Keratinocyte (primary cell): ENCODE data around the gene EPHB3. TPM values are rescaled to one million over a fixed set of nuclear protein-coding genes. Genes with fewer than 3 reads are reported as not detected.

ENCODE experiments used
- DNase-seq: peaks from one replicate; pipeline ENCODE4 v3.0.0-alpha.2; 2011; ENCODE audit warnings: low read depth, missing footprints, low spot score
- FAIRE-seq: peaks from 2 replicates; lab custom pipeline; 2011; peaks lifted over from hg19 to GRCh38; lab: Jason Lieb, UNC
- H2AFZ ChIP-seq: 2 replicates; pipeline ENCODE4 v1.6.0; 2012; ENCODE audit warnings: low read length, control low read depth, inconsistent platforms; ENCODE audit not compliant: control insufficient read depth
- H3K27ac ChIP-seq: 2 replicates; pipeline ENCODE4 v1.5.1; 2011; ENCODE audit warnings: low read length; ENCODE audit not compliant: control insufficient read depth, insufficient read depth
- H3K27me3 ChIP-seq: 3 replicates; pipeline ENCODE4 v1.6.0; 2011; ENCODE audit warnings: low read length; ENCODE audit not compliant: control insufficient read depth, insufficient read depth; ENCODE audit errors: extremely low read depth
- H3K36me3 ChIP-seq, 2 experiments: 2 replicates in 1 of 2; 3 replicates in 1 of 2; pipeline ENCODE4 v1.5.1; 2011; ENCODE audit warnings: low read length in 2 of 2, mild to moderate bottlenecking in 1 of 2; ENCODE audit not compliant: control insufficient read depth in 2 of 2, insufficient read depth in 2 of 2; ENCODE audit errors: extremely low read depth in 1 of 2
- H3K4me1 ChIP-seq: 3 replicates; pipeline ENCODE4 v1.5.1; 2011; ENCODE audit warnings: low read length; ENCODE audit not compliant: control insufficient read depth, insufficient read depth; ENCODE audit errors: extremely low read depth
- H3K4me2 ChIP-seq: 3 replicates; pipeline ENCODE4 v1.6.0; 2011; ENCODE audit warnings: low read depth, low read length; ENCODE audit not compliant: control insufficient read depth, insufficient read depth; ENCODE audit errors: extremely low read depth
- H3K4me3 ChIP-seq, 3 experiments: fragments of 200-600 bp in 1 of 3; sonication (generic) in 1 of 3; 2 replicates in 2 of 3; 3 replicates in 1 of 3; pipeline ENCODE4 v1.5.1; 2011 to 2016; ENCODE audit warnings: low read length in 3 of 3, mild to moderate bottlenecking in 3 of 3, control low read depth in 2 of 3, inconsistent platforms in 1 of 3, low read depth in 1 of 3, mixed read lengths in 1 of 3, mixed run types in 1 of 3, moderate library complexity in 1 of 3; ENCODE audit not compliant: control insufficient read depth in 2 of 3, insufficient read depth in 2 of 3; ENCODE audit errors: extremely low read depth in 1 of 3
- H3K79me2 ChIP-seq: 2 replicates; pipeline ENCODE4 v1.6.0; 2012; ENCODE audit warnings: low read length; ENCODE audit not compliant: control insufficient read depth, insufficient read depth
- H3K9ac ChIP-seq: 3 replicates; pipeline ENCODE4 v1.6.0; 2011; ENCODE audit warnings: low read length; ENCODE audit not compliant: control insufficient read depth, insufficient read depth; ENCODE audit errors: extremely low read depth
- H3K9me1 ChIP-seq: 3 replicates; pipeline ENCODE4 v1.6.0; 2011; ENCODE audit warnings: low read length; ENCODE audit not compliant: control insufficient read depth, insufficient read depth; ENCODE audit errors: extremely low read depth
- H3K9me3 ChIP-seq: 2 replicates; pipeline ENCODE4 v1.5.1; 2012; ENCODE audit warnings: low read depth, low read length; ENCODE audit not compliant: control insufficient read depth
- H4K20me1 ChIP-seq: 3 replicates; pipeline ENCODE4 v1.6.0; 2011; ENCODE audit warnings: low read length; ENCODE audit not compliant: control insufficient read depth, insufficient read depth; ENCODE audit errors: extremely low read depth
- EZH2 ChIP-seq: IDR thresholded peaks from one replicate; pipeline ENCODE4 v1.6.1; 2012; ENCODE audit warnings: inconsistent platforms, mild to moderate bottlenecking, low read length, moderate library complexity
- dilution Hi-C: fragments of 300-500 bp; cut with MboI; formaldehyde crosslinking; loops from one replicate; pipeline ENCODE4 v1.7.0; 2020; ENCODE audit warnings: low sequenced_read_pairs; ENCODE audit not compliant: extremely low pct_ligation_motif_present
- polyA plus RNA-seq, 5 experiments: library from polyadenylated mRNA; depleted of rRNA in 3 of 5; stranded (reverse) in 3 of 5; stranded (forward) in 1 of 5; unstranded in 1 of 5; fragments of >200 nt; gene quantifications; 1 replicate in 1 of 5; 2 replicates in 3 of 5; 3 replicates in 1 of 5; pipeline versions ENCODE4 v1.2.1 to v1.2.3, GENCODE V29; 2011 to 2012; ENCODE audit warnings: missing spikeins in 2 of 5, low read depth in 1 of 5, low replicate concordance in 1 of 5
- TF ChIP-seq, protein P1 (sequence below), 3 experiments: IDR thresholded peaks in 1 of 3; conservative IDR thresholded peaks in 1 of 3; optimal IDR thresholded peaks in 1 of 3; 2 replicates in 2 of 3; 3 replicates in 1 of 3; pipeline versions ENCODE3 to v1.5.1; 2011; ENCODE audit warnings: low read length in 3 of 3, mild to moderate bottlenecking in 3 of 3, moderate library complexity in 2 of 3, control low read depth in 1 of 3, inconsistent platforms in 1 of 3; ENCODE audit not compliant: insufficient read depth in 2 of 3; ENCODE audit errors: extremely low read depth in 1 of 3

Gene EPHB3
- polyA plus RNA-seq, 1 donor (not counting 4 experiments of a cell fraction or from before 2014, with no cell fraction given): 2.2 TPM

DNA sequence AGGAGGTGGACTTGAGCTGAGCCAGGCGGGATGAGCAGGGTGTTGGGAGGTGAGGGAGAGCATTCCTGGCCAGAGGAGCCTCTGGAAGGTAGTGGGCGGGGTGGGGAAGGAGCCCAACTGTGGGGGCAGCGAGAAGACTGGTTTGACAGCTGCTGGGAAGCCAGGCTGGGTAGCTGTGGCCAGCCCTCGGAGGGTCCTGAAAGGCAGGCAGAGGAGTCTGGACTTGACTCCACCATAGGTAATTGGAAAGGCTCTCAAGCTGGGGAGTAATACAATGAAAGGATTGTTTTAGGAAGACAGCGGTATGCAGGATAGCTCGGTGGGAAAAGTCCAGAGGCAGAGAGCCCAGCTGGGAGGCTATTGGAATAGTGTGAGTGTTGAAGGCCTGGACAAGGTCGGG, 17.2 kb downstream of the EPHB3 start:
- dilution Hi-C loops: no loop called here
- no peak overlapping the region for H3K4me3 ChIP-seq
- peaks cover 21% of the 10 kb centered on the region for H3K4me1 ChIP-seq
- H3K9me1 ChIP-seq: no peaks in the 10 kb centered on the region
- no peak overlapping the region for H3K4me2 ChIP-seq
- H3K36me3 ChIP-seq: peaks cover 15 to 51% of the 10 kb centered on the region in 2 experiments
- no peaks in the 10 kb centered on the region for H4K20me1 ChIP-seq
- no peaks in the 10 kb centered on the region for H3K79me2 ChIP-seq
- TF ChIP-seq, protein P1, sequence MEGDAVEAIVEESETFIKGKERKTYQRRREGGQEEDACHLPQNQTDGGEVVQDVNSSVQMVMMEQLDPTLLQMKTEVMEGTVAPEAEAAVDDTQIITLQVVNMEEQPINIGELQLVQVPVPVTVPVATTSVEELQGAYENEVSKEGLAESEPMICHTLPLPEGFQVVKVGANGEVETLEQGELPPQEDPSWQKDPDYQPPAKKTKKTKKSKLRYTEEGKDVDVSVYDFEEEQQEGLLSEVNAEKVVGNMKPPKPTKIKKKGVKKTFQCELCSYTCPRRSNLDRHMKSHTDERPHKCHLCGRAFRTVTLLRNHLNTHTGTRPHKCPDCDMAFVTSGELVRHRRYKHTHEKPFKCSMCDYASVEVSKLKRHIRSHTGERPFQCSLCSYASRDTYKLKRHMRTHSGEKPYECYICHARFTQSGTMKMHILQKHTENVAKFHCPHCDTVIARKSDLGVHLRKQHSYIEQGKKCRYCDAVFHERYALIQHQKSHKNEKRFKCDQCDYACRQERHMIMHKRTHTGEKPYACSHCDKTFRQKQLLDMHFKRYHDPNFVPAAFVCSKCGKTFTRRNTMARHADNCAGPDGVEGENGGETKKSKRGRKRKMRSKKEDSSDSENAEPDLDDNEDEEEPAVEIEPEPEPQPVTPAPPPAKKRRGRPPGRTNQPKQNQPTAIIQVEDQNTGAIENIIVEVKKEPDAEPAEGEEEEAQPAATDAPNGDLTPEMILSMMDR (optimal IDR thresholded peaks at IDR 0.05 in 1 of 3, IDR thresholded peaks at IDR 0.05 in 1 of 3, conservative IDR thresholded peaks at IDR 0.05 in 1 of 3; ENCODE audit: extremely low read depth in 1 of 3, insufficient read depth in 2 of 3, low read length in 3 of 3): no peak
- TF ChIP-seq EZH2: no peak
- no peaks in the 10 kb centered on the region for H3K9me3 ChIP-seq
- no peak overlapping the region for H3K9ac ChIP-seq
- FAIRE-seq: no peak
- H3K27ac ChIP-seq: no peak overlapping the region
- no peaks in the 10 kb centered on the region for H3K27me3 ChIP-seq
- no peak overlapping the region for H2AFZ ChIP-seq
- DNase-seq: no peak

- FAIRE-seq (no peak), DNase-seq (no peak)
- Histone ChIP-seq H3K27ac (no peak overlapping the region), H3K9ac (no peak overlapping the region), H3K79me2 (no peaks in the 10 kb centered on the region), H3K4me3 (no peak overlapping the region), H4K20me1 (no peaks in the 10 kb centered on the region), H3K36me3 (peaks cover 15 to 46% of the 10 kb centered on the region in 2 experiments), H3K4me2 (no peak overlapping the region), H3K4me1 (peaks cover 28% of the 10 kb centered on the region), H3K27me3 (no peaks in the 10 kb centered on the region), H3K9me1 (no peaks in the 10 kb centered on the region), H3K9me3 (no peaks in the 10 kb centered on the region), H2AFZ (no peak overlapping the region)
- dilution Hi-C loops: no loop called here
- TF ChIP-seq, protein P1 (optimal IDR thresholded peaks at IDR 0.05 in 1 of 3, IDR thresholded peaks at IDR 0.05 in 1 of 3, conservative IDR thresholded peaks at IDR 0.05 in 1 of 3; ENCODE audit: extremely low read depth in 1 of 3, insufficient read depth in 2 of 3, low read length in 3 of 3): no peak
- TF ChIP-seq EZH2: no peak
These were observed 17.9 kb downstream of the EPHB3 start for GRCh38 chr3:184579513-184579912.
